H1 (cell line): ENCODE results near the gene OCIAD1. TPM values are rescaled to one million over a fixed set of nuclear protein-coding genes. Genes with fewer than 3 reads are reported as not detected.

Source experiments
- CTCF ChIA-PET: fragments of 300-600 bp; sonication (Branson Sonifier 250); formaldehyde crosslinking; loops from one replicate; lab custom pipeline; 2021; ENCODE audit not compliant: partially characterized antibody; lab: Charles Lee
- POLR2A ChIA-PET: fragments of 300-600 bp; sonication (Branson Sonifier 250); formaldehyde crosslinking; loops from one replicate; lab custom pipeline; 2021; ENCODE audit warnings: inconsistent platforms; ENCODE audit not compliant: partially characterized antibody; lab: Charles Lee
- DNase-seq, 2 experiments: peaks; one replicate each; pipeline versions ENCODE4 v3.0.0 to v3.0.0-alpha.2; 2010 to 2022; ENCODE audit warnings: low spot score in 2 of 2, low read depth in 1 of 2, mixed read lengths in 1 of 2
- FAIRE-seq: peaks from 2 replicates; lab custom pipeline; 2011; peaks lifted over from hg19 to GRCh38; lab: Jason Lieb, UNC
- H2AFZ ChIP-seq: 2 replicates; pipeline ENCODE4 v1.8.1; 2012; ENCODE audit warnings: low read length, inconsistent platforms
- H2AK5ac ChIP-seq: 2 replicates; pipeline ENCODE4 v1.6.1; 2013; ENCODE audit warnings: low read depth, low read length
- H2BK120ac ChIP-seq: replicated peaks from 2 replicates; pipeline ENCODE3; 2013; ENCODE audit warnings: low read depth, low read length, inconsistent platforms
- H2BK12ac ChIP-seq: 2 replicates; pipeline ENCODE4 v1.6.1; 2013; ENCODE audit warnings: low read depth, low read length
- H2BK15ac ChIP-seq: 2 replicates; pipeline ENCODE4 v1.6.1; 2013; ENCODE audit warnings: low read length
- H2BK20ac ChIP-seq: 2 replicates; pipeline ENCODE4 v1.6.1; 2013; ENCODE audit warnings: low read length
- H2BK5ac ChIP-seq: 2 replicates; pipeline ENCODE4 v1.6.1; 2013; ENCODE audit warnings: low read depth, low read length
- H3K14ac ChIP-seq: 2 replicates; pipeline ENCODE4 v1.6.1; 2013; ENCODE audit warnings: inconsistent platforms; ENCODE audit not compliant: insufficient read length
- H3K18ac ChIP-seq: 2 replicates; pipeline ENCODE4 v1.6.1; 2013; ENCODE audit warnings: low read length; ENCODE audit errors: extremely low read depth
- H3K23ac ChIP-seq: 2 replicates; pipeline ENCODE4 v1.6.1; 2013; ENCODE audit warnings: inconsistent platforms; ENCODE audit not compliant: insufficient read length
- H3K23me2 ChIP-seq: 2 replicates; pipeline ENCODE4 v1.6.1; 2013; ENCODE audit warnings: low read depth, low read length
- H3K27ac ChIP-seq: 2 replicates; pipeline ENCODE4 v1.6.1; 2011; ENCODE audit warnings: low read depth, low read length, inconsistent platforms
- H3K27me3 ChIP-seq, 4 experiments: replicated peaks in 1 of 4; 1 replicate in 1 of 4; 2 replicates in 3 of 4; pipeline versions ENCODE4 v1.6.1 to v1.8.1; 2011 to 2013; ENCODE audit warnings: low read length in 3 of 4, mild to moderate bottlenecking in 3 of 4, inconsistent platforms in 2 of 4, mixed read lengths in 2 of 4, moderate library complexity in 1 of 4; ENCODE audit not compliant: control insufficient read depth in 3 of 4, insufficient read depth in 3 of 4; ENCODE audit errors: extremely low read depth in 1 of 4
- H3K36me3 ChIP-seq, 4 experiments: 2 replicates each; pipeline versions ENCODE4 v1.6.1 to v1.8.1; 2011 to 2013; ENCODE audit warnings: mild to moderate bottlenecking in 4 of 4, low read length in 3 of 4, moderate library complexity in 2 of 4, control low read depth in 1 of 4, inconsistent platforms in 1 of 4; ENCODE audit not compliant: insufficient read depth in 4 of 4, control insufficient read depth in 2 of 4
- H3K4ac ChIP-seq: replicated peaks from 2 replicates; pipeline ENCODE3; 2013; ENCODE audit warnings: low read length, low read depth, mixed read lengths, inconsistent platforms; ENCODE audit not compliant: insufficient read length
- H3K4me1 ChIP-seq, 4 experiments: replicated peaks in 1 of 4; 1 replicate in 1 of 4; 2 replicates in 3 of 4; pipeline versions ENCODE4 v1.6.1 to v1.8.1; 2011 to 2013; ENCODE audit warnings: low read length in 3 of 4, inconsistent platforms in 2 of 4, mixed read lengths in 1 of 4; ENCODE audit not compliant: insufficient read depth in 4 of 4, control insufficient read depth in 3 of 4
- H3K4me2 ChIP-seq, 2 experiments: 2 replicates each; pipeline versions ENCODE4 v1.6.1 to v1.8.1; 2011 to 2013; ENCODE audit warnings: low read depth in 2 of 2, low read length in 2 of 2, control low read depth in 1 of 2, inconsistent platforms in 1 of 2, mild to moderate bottlenecking in 1 of 2; ENCODE audit not compliant: insufficient read depth in 1 of 2
- H3K4me3 ChIP-seq, 4 experiments: fragments of 200-600, 300-600 bp in 1 of 4; sonication (generic), shearing (Covaris generic), sonication (Bioruptor Twin) in 1 of 4; 2 replicates each; pipeline versions ENCODE4 v1.5.1 to v1.8.1; 2011 to 2016; ENCODE audit warnings: low read length in 4 of 4, low read depth in 3 of 4, control low read depth in 2 of 4, inconsistent platforms in 2 of 4, mild to moderate bottlenecking in 2 of 4, mixed read lengths in 1 of 4, moderate library complexity in 1 of 4; ENCODE audit not compliant: insufficient read depth in 2 of 4; ENCODE audit errors: extremely low read depth in 1 of 4
- H3K56ac ChIP-seq: replicated peaks from 2 replicates; pipeline ENCODE3; 2013; ENCODE audit warnings: low read depth, mild to moderate bottlenecking, mixed read lengths, low read length, inconsistent platforms; ENCODE audit not compliant: insufficient read length
- H3K79me1 ChIP-seq: 2 replicates; pipeline ENCODE4 v1.6.1; 2013; ENCODE audit warnings: low read depth, low read length, control low read depth
- H3K79me2 ChIP-seq, 2 experiments: 2 replicates each; pipeline versions ENCODE4 v1.6.1 to v1.8.1; 2012 to 2013; ENCODE audit warnings: low read length in 2 of 2, mild to moderate bottlenecking in 2 of 2, inconsistent platforms in 1 of 2; ENCODE audit not compliant: insufficient read depth in 2 of 2, control insufficient read depth in 1 of 2
- H3K9ac ChIP-seq, 4 experiments: replicated peaks in 1 of 4; 1 replicate in 1 of 4; 2 replicates in 3 of 4; pipeline versions ENCODE4 v1.6.1 to v1.8.1; 2011 to 2013; ENCODE audit warnings: low read depth in 3 of 4, low read length in 3 of 4, control low read depth in 2 of 4, mild to moderate bottlenecking in 2 of 4, moderate library complexity in 2 of 4, inconsistent platforms in 1 of 4; ENCODE audit errors: extremely low read depth in 1 of 4
- H3K9me3 ChIP-seq, 2 experiments: 2 replicates each; pipeline versions ENCODE4 v1.6.1 to v1.8.1; 2012 to 2013; ENCODE audit warnings: mild to moderate bottlenecking in 2 of 2, moderate library complexity in 2 of 2, control low read depth in 1 of 2, inconsistent platforms in 1 of 2, low read depth in 1 of 2, low read length in 1 of 2, mixed read lengths in 1 of 2; ENCODE audit not compliant: insufficient read depth in 2 of 2
- H4K20me1 ChIP-seq, 2 experiments: replicated peaks in 1 of 2; 2 replicates each; pipeline versions ENCODE3 to v1.8.1; 2011 to 2013; ENCODE audit warnings: inconsistent platforms in 2 of 2, low read length in 2 of 2, mild to moderate bottlenecking in 1 of 2; ENCODE audit not compliant: insufficient read depth in 2 of 2, control insufficient read depth in 1 of 2
- H4K5ac ChIP-seq: 2 replicates; pipeline ENCODE4 v1.6.1; 2013; ENCODE audit warnings: low read length, low read depth, mixed read lengths, inconsistent platforms; ENCODE audit not compliant: insufficient read length
- H4K8ac ChIP-seq: 2 replicates; pipeline ENCODE4 v1.8.0; 2013; ENCODE audit warnings: mild to moderate bottlenecking, moderate library complexity, low read length, inconsistent platforms; ENCODE audit not compliant: insufficient read depth; ENCODE audit errors: extremely low read depth
- H4K91ac ChIP-seq: replicated peaks from 2 replicates; pipeline ENCODE3; 2013; ENCODE audit warnings: low read length, mixed read lengths, inconsistent platforms; ENCODE audit not compliant: insufficient read length
- JUN ChIP-seq: IDR thresholded peaks from 2 replicates; pipeline ENCODE4 v1.6.1; 2011; ENCODE audit warnings: low read depth, mild to moderate bottlenecking, improper control_type of control experiment, low read length
- RNF2 ChIP-seq: fragments of 200-900, 300-1000 bp; sonication (generic); IDR thresholded peaks from 2 replicates; pipeline ENCODE4 v1.7.1; 2016; ENCODE audit warnings: borderline replicate concordance, low read depth, mild to moderate bottlenecking, antibody characterized with exemption, low read length; ENCODE audit not compliant: poor library complexity, severe bottlenecking; ENCODE audit errors: missing control alignments
- polyA plus RNA-seq, 7 experiments: library from polyadenylated mRNA; depleted of rRNA in 3 of 7; stranded (reverse) in 5 of 7; unstranded in 2 of 7; fragments of >200 nt in 5 of 7; fragments of 200-250 nt in 2 of 7; gene quantifications; 1 replicate in 5 of 7; 2 replicates in 1 of 7; 4 replicates in 1 of 7; pipeline versions ENCODE4 v1.2.1 to v1.2.3, GENCODE V29; 2011 to 2013; ENCODE audit warnings: missing spikeins in 2 of 7, mixed read lengths in 2 of 7
- total RNA-seq: library from RNA; stranded (reverse); fragmentation: NEBNext Ultra II Directional; extraction: Animal tissue kit (Norgen Biotek cat#: 25700); gene quantifications from 2 replicates; pipeline ENCODE4 v1.2.1, GENCODE V29; 2021

Gene OCIAD1
- total and polyA plus RNA-seq, 2 of the 8 experiments (the other 6 are each of a cell fraction or from before 2014, with no cell fraction given) = 79.9 to 163 TPM

- no peak overlapping the region for H3K14ac ChIP-seq
- no peak overlapping the region for H3K56ac ChIP-seq
- FAIRE-seq (no peak), DNase-seq (no peak)
- no peak overlapping the region for H2BK120ac ChIP-seq
- no peak overlapping the region for H4K8ac ChIP-seq
- H2BK12ac ChIP-seq = no peak overlapping the region
- ChIA-PET CTCF (interaction anchor here (0.7 to 2.0 kb wide), 4 partner anchors 13 to 312 kb away, joined by 3 to 8 read pairs (median 4); no protein-coding TSS in a partner anchor), POLR2A (interaction anchor here (0.5 to 2.0 kb wide), 4 partner anchors 10 to 315 kb away, joined by 3 to 9 read pairs (median 4); no protein-coding TSS in a partner anchor)
- H3K36me3 ChIP-seq = peaks cover 0 to 20% (median 7%) of the 10 kb centered on the region in 4 experiments; a peak in 6 of 8 replicates
- no peak overlapping the region for H4K5ac ChIP-seq
- no peaks in the 10 kb centered on the region for H3K79me2 ChIP-seq
- no peak overlapping the region for H2BK5ac ChIP-seq
- no peaks in the 10 kb centered on the region for H3K79me1 ChIP-seq
- H3K27ac ChIP-seq = no peak overlapping the region
- H2BK15ac ChIP-seq = no peak overlapping the region
- no peak overlapping the region for H3K4me2 ChIP-seq
- no peak overlapping the region for H2BK20ac ChIP-seq
- H2AK5ac ChIP-seq = no peak overlapping the region
- H3K9me3 ChIP-seq = no peaks in the 10 kb centered on the region
- H4K20me1 ChIP-seq = no peaks in the 10 kb centered on the region
- H2AFZ ChIP-seq = no peak overlapping the region
- no peak overlapping the region for H3K4ac ChIP-seq
- no peak overlapping the region for H3K18ac ChIP-seq
- H3K9ac ChIP-seq = no peak overlapping the region
- no peak overlapping the region for H4K91ac ChIP-seq
- no peaks in the 10 kb centered on the region for H3K27me3 ChIP-seq
- TF ChIP-seq JUN = no peak
- TF ChIP-seq RNF2 = no peak
- no peak overlapping the region for H3K23ac ChIP-seq
- H3K4me3 ChIP-seq = no peak overlapping the region
- no peaks in the 10 kb centered on the region for H3K23me2 ChIP-seq
- no peaks in the 10 kb centered on the region for H3K4me1 ChIP-seq
Measured at GRCh38 chr4:48891028-48891619, 60.2 kb downstream of the OCIAD1 start.
